Effector CD8-positive, alpha-beta T cell (primary cell): ENCODE results near the gene GABRR2.
"Not testable (repeated sequence)": the region's sequence is repeated elsewhere in the genome, so short reads cannot be mapped to it uniquely, and the experiment has no call there.

Experiments
- DNase-seq: peaks from one replicate; lab custom pipeline; 2025; lab: John Stamatoyannopoulos, UW

GABRR2 gene

DNA sequence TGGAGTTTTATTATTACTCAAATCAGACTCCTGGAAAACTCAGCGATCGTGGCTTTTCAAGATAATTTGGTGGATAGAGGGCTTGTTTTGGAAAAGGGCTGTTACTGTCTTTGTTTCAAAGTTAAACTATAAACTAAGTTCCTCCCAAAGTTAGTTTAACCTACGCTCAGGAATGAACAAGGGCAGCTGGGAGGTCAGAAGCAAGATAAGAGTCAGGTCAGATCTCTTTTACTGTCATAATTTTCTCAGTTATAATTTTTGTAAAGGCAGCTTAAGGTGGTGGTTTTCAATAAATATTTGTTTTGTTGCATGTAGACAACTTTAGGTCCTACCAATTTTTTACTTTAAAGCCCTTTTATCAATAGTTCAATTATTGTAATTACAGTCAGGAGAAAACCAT lies 9.2 kb upstream of the GABRR2 start:
- no peak for DNase-seq

DNA sequence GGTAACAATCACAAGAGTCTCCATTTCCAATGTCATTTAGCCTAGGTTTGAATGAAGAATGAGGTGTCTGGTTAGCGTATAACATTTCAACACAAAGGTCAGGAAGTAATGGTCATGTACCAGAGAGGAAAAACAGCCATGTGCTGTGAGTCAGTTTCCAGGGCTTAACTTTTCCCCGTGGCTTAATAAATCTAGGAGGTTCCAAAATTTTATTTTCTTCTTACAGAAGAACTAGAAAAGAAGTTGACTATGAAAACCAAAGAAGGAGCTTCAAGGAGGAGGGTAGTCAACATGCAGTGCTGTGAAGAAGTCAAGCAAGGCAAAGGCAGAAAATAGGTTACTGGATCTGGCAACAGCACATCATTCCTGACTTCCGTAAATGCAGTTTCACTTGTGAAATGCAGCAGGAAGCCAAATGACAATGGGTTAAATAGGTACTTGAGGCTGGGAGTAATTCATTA lies 8.4 kb upstream of the GABRR2 start:
- DNase-seq, result no peak

DNA sequence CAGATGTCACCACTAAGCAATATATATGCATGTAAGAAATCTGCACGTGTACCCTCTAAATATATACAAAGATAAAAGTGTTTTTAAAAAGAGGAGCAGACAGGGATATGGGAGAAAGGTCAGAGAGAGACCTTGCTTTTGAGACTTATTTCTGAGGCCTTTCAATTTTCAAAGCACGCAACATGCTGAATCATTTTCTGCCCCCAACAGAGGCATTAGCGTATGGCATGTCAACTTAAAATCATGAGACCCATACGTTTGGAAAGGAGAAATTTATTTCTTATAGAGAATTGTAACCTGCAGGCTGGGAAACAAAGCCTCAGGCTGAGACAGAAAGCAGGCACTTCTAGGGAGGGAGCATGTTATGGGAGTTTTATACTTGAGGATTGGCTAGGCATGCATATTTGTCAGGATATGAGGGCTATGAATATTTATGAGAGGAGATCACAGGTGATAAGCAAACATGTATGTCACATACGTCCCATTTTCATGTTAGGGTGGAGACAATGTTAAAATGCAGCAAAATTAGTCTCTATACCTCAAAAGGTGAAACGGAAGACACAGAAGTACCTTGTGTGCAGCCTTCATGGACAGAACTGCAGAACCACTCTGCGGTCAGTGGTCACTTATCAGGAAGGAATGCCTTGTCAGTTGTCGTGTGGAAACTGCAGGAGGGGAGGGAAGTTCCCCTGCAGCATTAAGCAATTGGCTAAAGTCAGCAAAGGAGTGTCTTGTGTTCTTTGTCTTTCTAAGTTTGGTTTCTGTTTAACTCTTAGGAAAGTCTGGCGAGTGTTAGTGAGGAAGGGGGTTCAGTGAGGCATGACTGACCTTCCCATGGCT lies 6.3 kb upstream of the GABRR2 start:
- no peak for DNase-seq

DNA sequence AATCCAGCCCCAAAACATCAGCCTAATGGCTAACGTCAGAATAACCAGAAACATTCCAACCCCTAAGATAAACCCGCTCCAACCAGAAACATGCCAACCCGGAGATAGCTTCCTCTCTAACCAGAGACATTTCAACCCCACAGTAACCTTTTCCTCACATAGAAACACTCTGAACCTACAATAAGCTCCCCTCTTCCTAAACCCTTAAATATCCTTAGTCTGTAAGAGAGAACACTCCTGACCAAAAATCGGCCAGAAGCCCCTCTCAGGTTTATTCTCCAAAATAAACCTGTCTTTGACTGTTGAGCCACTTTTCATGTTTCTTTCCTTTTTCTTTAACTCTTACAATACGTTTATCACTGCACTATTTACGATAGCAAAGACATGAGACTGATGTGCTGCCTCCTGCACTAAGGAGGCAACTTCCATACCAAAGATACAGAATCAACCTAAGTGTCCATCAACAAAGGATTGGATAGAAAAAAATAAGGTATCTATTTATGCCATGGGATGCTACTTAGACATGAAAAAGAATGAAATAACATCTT lies 5.0 kb upstream of the GABRR2 start:
- DNase-seq, result no peak

DNA sequence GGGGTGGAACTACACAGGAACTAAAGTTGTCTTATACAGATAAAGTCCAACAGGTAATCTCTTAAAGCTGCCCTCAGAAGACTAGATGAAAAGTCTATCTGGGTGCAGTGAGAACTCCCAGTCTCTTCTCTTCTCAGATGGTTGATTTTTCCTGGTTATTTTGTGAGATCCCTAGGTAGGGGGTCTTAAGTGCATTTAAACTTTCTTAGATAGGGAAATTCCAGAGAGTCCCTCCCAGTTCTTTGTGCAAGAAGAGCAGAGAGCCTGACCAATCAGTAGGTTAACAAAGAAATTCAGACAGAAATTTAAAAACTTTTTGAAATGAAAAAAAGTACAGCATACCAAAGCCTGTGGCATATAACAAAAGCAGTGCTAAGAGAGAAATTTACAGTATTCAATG lies 2.0 kb upstream of the GABRR2 start:
- no peak for DNase-seq

DNA sequence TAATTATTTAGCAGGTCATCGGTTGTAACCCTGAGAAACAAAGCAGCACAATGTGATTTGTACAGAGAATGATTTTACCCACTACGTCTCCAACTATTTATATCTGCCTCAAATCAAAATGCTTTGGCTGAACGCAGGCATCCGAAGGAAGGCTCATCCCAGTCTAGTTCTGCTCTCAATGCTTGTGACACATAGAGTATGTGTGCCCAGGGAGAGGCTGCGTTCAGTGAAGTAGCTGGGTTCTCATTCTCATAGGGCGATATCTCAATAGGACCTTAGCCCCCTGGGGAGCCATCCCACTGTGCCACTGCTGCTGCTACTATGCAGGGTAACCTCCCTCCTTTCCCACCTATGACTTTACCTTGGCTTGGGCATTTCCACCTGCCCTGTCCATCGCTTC lies 407 bp downstream of the GABRR2 start:
- DNase-seq, result no peak

DNA sequence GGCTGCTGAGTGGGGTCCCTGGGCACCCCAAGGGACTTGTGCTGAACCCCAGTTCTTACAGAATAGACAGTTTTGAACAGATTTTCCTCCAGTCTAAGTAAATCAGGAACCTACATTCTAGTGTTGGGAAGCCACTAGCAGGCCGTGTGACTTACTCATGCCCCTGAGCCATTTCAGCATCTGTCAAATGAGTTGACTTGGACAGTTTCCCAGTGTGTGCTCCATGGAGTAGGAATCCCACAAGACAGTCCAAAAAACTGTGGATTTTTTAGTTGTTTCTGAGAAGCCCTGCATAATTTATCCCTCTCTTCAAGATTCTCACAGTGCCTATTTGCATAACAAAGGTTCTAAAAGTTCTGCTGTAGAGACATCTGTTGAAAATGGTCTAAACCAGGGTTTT lies 2.1 kb downstream of the GABRR2 start:
- no peak for DNase-seq

DNA sequence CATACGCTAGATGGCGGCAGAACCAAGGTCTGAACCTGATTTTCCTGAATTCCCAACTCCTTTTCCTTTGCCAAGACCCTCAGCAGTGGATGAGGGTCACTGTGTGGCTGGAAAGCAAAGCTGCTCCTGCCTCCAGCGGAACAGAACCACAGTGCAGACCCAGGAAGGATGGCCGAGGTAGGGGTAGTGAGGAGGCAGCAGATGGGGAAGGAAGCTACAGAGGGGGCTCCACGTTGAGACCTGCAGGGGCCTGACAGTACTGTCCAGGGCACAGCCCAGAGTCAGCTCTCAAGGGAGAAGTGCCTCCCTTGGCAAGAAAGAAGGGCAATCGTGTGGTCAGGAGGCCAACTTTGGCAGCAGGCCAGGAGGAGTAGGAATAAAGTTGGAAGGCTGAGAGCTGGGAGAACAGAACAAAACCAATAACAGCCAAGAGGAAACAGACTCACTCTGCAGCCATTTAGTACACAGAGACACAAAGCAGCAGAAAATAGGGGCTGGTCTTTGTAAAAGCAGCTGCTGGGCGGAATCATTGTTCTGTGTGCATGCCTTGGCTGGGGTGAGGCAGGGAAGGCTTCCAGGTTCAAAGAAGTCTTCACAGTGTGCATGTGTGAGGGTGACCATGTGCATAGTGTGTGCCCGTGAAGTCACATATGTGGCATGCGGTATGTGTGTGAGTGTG lies 3.1 kb downstream of the GABRR2 start:
- no peak for DNase-seq

DNA sequence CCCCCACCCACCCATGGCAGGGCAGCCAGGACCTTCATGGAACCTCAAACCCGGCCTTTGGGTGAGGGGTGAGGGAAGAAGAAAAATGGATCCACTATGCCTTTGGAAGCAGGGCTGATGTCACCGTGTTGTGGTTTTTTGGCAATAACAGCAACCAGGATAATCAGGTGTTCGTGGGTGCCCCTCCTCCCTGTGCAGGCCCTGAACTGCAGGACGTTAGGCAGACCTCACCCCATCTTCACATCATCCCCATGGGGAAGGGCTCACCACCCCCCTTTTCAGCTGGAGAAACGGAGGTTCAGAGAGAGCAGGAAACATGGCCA lies 3.6 kb downstream of the GABRR2 start:
- DNase-seq, result no peak

DNA sequence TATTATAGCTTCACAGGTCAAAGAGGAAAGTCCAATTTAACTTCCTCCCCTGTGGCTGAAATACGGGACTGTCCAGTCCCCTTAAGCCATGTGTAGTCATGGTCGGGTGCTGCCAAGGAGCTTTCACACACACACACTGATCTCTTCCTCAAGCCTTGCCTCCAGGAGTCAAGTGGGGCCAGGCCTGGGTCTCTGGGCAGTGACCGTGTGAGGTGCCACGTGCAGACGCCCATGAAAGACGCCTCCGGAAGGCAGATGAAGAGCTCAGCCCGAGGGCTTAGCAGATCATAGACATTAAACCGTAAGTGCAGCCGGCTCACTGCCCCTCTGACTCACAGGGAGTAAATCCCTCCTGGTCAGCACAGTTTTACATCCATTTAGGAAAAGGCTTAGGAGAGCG lies 4.2 kb downstream of the GABRR2 start:
- DNase-seq, result no peak

DNA sequence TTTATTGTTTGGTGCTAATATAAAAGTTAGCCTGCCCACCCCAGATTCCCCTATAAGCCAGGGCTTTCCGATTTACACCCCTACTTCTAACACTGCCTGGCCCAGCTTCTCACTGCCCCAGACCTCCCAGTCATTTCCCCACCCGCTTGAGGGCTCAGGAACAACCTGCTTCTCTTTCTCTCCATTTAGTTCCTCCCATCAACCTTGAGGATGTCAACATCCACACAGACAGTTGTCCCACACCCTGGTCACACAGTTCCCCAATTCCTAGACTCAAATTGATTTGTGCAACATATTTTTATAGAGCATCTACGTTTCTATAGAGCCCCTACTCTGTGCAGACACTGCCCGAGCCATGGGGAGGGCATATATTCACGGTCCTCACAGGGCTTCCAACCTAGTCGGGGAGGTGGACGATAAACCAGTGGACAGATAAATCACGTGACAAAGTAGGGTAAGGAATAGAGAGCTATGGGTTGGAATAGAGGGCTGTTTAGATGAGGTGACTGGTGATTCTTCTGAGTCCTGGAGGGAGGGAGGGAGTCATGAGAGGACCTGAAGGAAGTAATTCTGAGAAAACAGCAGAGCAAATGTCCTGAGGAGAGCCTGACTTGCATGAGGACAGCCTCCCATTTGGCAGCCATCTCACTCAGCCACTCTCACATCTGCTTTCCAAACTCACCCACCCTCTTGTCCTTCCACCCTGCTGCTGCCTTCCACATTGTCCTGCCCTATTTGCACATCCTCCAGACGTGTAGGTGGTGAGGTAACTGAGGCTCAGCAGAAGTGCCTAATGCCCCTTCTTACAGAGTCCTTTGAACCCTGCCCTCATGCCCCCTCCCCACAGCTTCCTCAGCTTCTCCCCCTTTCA lies 6.3 kb downstream of the GABRR2 start:
- DNase-seq, result no peak

DNA sequence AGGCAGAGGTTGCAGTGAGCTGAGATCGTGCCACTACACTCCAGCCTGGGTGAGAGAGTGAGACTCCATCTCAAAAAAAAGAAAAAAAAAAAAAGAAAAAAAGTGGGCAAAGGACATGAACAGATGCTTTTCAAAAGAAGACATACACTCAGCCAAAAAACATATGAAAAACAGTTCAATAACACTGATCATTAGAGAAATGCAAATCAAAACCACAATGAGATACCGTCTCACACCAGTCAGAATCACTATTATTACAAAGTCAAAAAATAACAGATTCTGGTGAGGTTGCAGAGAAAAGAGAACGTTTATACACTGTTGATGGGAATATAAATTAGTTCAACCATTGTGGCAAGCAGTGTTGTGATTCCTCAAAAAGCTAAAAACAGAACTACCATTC lies 10.6 kb downstream of the GABRR2 start:
- DNase-seq, result not testable (repeated sequence)

DNA sequence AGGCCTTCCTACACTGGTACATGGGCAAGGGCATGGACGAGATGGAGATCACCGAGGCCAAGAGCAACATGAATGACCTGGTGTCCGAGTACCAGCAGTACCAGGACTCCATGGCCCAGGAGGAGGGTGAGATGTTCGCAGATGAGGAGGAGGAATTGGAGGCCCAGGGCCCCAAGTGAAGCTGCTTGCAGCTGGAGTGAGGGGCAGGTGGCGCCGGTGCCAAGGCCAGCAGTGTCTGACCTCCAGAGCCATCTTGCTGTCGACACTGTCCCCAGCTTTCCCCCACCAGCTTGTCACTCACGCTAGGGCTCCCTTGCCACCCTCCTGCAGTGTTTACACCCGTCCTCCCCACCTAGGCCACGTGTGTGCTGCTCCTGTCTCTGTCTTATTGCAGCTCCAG lies 12.2 kb downstream of the GABRR2 start:
- DNase-seq, result no peak

DNA sequence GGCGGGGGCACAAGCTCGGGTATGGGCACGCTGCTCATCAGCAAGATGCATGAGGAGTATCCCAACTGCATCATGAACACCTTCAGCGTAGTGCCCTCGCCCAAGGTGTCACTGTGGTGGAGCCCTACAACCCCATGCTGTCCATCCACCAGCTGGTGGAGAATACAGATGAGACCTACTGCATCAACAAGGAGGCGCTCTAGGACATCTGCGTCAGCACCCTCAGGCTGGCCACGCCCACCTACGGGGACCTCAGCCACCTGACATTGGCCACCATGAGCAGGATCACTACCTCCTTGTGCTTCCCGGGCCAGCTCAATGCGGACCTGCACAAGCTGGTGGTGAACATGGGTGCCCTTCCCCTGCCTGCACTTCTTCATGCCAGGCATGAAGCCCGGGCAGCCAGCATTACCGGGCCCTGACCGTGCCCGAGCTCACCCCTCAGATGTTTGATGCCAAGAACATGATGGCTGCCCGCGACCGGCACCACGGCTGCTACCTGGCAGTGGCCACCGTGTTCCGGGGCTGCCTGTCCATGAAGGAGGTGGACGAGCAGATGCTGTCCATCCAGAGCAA lies 12.8 kb downstream of the GABRR2 start:
- no peak for DNase-seq

DNA sequence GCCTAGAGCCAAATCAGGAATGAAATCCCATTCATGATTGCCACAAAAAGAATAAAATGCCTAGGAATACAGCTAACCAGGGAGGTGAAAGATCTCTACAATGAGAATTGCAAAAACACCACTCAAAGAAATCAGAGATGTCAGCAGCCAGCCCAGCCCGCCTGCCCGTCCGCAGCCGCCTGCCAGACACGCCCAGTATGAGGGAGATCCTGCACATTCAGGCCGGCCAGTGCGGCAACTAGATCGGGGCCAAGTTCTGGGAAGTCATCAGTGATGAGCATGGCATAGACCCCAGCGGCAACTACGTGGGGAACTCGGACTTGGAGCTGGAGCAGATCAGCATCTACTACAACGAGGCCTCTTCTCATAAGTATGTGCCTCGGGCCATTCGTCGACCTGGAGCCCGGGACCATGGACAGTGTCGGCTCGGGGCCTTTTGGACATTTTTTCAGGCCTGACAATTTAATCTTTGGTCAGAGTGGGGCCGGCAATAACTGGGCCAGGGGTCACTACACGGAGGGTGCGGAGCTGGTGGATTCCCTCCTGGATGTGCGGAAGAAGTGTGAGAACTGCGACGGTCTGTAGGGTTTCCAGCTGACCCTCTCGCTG lies 13.4 kb downstream of the GABRR2 start:
- no peak for DNase-seq

DNA sequence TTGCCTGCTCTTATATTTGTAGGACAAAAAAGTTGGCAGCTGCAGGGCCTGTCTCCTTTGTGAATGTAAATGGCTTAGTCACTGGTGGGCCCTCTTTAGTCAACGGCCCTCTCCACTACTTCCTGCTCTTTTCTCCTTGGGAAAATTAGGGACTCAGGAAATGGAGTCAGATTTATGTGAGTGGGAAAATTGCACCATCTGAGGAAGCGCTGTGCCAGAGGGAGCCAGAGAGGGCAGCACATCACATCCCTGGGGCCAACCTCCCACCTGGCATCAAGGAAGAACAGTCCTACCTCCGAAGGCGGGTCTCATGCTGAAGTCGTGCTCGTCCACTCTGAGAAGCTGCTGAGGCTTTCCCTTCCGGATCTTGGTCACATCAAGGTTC lies 15.6 kb downstream of the GABRR2 start:
- no peak for DNase-seq

DNA sequence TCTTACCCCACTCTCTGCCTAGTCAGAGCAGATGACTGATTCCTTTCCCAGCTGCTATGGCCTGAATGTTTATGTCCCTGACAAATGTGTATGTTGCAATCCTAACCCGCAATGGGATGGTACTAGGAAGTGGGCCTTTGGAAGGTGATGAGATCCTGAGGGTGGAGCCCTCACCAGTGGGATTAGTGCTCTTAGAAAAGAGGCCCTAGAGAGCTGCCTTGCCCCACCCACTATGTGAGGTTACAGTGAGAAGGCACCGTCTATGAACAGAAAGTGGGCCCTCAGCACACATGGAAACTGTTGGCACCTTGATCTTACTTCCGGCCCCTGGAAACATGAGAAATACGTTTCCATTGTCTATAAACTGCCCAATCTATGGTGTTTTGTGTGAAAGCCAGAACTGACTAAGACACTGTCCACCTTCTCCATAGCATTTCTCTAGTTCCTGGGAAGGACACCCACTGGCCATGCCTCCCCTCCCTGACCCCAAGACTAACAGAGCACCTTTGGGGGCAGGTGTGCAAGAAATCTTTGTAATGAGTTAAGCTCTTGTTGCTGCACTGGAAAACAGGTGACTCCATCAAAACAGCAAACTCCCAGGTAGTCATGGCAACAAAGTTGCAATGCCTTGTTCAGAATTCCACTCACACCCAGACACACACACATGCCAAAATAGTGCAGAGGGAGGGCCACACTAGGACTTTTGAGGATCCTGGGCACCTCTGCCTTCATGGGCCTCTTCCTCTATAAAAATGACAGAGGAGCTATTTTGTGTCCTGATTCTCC lies 16.2 kb downstream of the GABRR2 start:
- no peak for DNase-seq

DNA sequence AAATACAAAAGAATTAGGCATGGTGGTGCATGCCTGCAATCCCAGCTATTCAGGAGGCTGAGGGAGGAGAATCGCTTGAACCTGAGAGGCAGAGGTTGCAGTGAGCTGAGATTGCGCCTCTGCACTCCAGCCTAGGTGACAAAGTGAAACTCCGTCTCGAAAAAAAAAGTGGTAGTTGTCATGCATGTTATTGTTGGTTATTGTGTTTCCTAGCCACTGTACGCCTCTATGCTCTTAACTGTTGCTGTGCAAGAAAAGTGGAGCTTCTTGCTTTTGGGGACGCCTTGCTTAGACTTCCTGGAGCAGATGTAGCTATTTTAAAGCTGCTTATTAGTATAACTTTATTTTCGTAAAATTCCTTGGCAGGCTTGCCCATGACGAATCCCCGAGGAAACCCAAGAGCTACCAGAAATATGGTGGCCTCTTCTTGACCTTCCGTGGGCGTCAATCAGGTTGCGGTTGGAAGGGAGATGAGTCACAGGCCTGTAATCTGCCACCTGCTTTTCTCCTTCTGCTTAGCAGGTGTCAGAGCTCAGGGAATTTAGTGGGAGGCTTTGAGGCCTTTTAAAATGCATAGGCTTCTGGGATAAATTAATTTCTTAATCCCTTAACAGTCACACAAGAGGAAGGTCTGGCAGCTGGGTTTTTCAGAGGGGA lies 17.3 kb downstream of the GABRR2 start:
- no peak for DNase-seq

DNA sequence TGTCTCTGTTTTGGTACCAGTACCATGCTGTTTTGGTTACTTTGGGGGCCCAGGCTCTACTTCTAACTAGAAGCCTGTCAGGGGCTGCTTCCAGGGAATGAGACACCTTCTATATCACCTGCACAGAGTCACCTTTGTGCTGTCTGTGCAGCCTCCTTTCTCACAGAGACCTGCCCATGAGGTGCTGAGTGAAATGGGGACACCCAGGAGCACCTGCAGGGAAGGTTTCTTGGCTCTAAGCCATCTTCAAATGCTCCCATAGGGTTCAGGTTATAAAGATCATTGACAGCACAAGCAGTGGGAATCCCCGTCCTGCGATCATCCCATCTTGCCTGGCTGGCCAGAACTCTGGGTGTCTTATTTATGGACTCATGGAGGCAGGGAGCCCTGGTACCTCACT lies 19.1 kb downstream of the GABRR2 start:
- DNase-seq, result no peak

DNA sequence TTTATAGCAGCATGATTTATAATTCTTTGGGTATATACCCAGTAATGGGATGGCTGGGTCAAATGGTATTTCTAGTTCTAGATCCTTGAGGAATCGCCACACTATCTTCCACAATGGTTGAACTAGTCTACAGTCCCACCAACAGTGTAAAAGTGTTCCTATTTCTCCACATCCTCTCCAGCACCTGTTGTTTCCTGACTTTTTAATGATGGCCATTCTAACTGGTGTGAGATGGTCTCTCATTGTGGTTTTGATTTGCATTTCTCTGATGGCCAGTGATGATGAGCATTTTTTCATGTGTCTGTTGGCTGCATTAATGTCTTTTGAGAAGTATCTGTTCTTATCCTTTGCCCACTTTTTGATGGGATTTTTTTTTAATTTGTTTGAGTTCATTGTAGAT lies 20.0 kb downstream of the GABRR2 start:
- DNase-seq, result not testable (repeated sequence)
